Measurements from ENCODE around the gene IMMP2L. TPM values are rescaled to one million over a fixed set of nuclear protein-coding genes. Genes with fewer than 3 reads are reported as not detected.
A peak's percentile ranks its signal among the peaks of the same experiment; 100 is the strongest.

The IMMP2L gene
- polyA plus RNA-seq, 2 of the 4 experiments (the other 2 are of a cell fraction): 16.1 to 23.8 TPM

- Histone ChIP-seq H3K4me3 (no peak overlapping the region), H3K4me2 (no peak overlapping the region), H3K4me1 (no peaks in the 10 kb centered on the region), H3K27ac (no peak overlapping the region), H3K9me3 (no peaks in the 10 kb centered on the region)
- CTCF ChIA-PET: no interaction called here
- no peak for ATAC-seq
- no peak for FAIRE-seq
- POLR2A ChIA-PET: no interaction called here
- DNase-seq (ENCODE audit: low read depth in 1 of 2, low spot score in 1 of 2): no peak
- 87% methylated on average over 1 of the region's 1 CpG for whole genome bisulfite sequencing (ENCODE audit: missing lambda C conversion rate)
- TF ChIP-seq MAFK (IDR thresholded peaks at IDR 0.05; ENCODE audit: partially characterized antibody): peak; percentile 71
- TF ChIP-seq CHD4 (IDR thresholded peaks at IDR 0.05; ENCODE audit: borderline replicate concordance): no peak
Observed at GRCh38 chr7:111210043-111210442, 352.2 kb downstream of the IMMP2L start.

- 84% methylated on average over 1 of the region's 1 CpG for WGBS (ENCODE audit: missing lambda C conversion rate)
- ChIA-PET POLR2A (no interaction called here), CTCF (no interaction called here)
- DNase-seq (ENCODE audit: low read depth in 1 of 2, low spot score in 1 of 2) (no peak), ATAC-seq (no peak), FAIRE-seq (no peak)
- no peak overlapping the region for H3K4me3 ChIP-seq
- no peaks in the 10 kb centered on the region for H3K9me3 ChIP-seq
- no peak overlapping the region for H3K4me2 ChIP-seq
- H3K27ac ChIP-seq: no peak overlapping the region
- H3K4me1 ChIP-seq: no peaks in the 10 kb centered on the region
- TF ChIP-seq, protein P1, sequence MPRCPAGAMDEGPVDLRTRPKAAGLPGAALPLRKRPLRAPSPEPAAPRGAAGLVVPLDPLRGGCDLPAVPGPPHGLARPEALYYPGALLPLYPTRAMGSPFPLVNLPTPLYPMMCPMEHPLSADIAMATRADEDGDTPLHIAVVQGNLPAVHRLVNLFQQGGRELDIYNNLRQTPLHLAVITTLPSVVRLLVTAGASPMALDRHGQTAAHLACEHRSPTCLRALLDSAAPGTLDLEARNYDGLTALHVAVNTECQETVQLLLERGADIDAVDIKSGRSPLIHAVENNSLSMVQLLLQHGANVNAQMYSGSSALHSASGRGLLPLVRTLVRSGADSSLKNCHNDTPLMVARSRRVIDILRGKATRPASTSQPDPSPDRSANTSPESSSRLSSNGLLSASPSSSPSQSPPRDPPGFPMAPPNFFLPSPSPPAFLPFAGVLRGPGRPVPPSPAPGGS (IDR thresholded peaks at IDR 0.05): no peak
- TF ChIP-seq MAFK (IDR thresholded peaks at IDR 0.05; ENCODE audit: partially characterized antibody) (no peak), RARB (CRISPR knock-in tag; IDR thresholded peaks at IDR 0.05) (no peak), NR3C1 (IDR thresholded peaks at IDR 0.05) (no peak), ZSCAN20 (CRISPR knock-in tag; IDR thresholded peaks at IDR 0.05) (no peak), HOXA7 (CRISPR knock-in tag; IDR thresholded peaks at IDR 0.05) (no peak), MAX (IDR thresholded peaks at IDR 0.05) (no peak), MYC (IDR thresholded peaks at IDR 0.05; ENCODE audit: borderline replicate concordance, low read length) (no peak), RAD21 (conservative IDR thresholded peaks at IDR 0.05 in 1 of 2, IDR thresholded peaks at IDR 0.05 in 1 of 2) (no peak), RFX5 (IDR thresholded peaks at IDR 0.05) (no peak)
- TF ChIP-seq, protein P2, sequence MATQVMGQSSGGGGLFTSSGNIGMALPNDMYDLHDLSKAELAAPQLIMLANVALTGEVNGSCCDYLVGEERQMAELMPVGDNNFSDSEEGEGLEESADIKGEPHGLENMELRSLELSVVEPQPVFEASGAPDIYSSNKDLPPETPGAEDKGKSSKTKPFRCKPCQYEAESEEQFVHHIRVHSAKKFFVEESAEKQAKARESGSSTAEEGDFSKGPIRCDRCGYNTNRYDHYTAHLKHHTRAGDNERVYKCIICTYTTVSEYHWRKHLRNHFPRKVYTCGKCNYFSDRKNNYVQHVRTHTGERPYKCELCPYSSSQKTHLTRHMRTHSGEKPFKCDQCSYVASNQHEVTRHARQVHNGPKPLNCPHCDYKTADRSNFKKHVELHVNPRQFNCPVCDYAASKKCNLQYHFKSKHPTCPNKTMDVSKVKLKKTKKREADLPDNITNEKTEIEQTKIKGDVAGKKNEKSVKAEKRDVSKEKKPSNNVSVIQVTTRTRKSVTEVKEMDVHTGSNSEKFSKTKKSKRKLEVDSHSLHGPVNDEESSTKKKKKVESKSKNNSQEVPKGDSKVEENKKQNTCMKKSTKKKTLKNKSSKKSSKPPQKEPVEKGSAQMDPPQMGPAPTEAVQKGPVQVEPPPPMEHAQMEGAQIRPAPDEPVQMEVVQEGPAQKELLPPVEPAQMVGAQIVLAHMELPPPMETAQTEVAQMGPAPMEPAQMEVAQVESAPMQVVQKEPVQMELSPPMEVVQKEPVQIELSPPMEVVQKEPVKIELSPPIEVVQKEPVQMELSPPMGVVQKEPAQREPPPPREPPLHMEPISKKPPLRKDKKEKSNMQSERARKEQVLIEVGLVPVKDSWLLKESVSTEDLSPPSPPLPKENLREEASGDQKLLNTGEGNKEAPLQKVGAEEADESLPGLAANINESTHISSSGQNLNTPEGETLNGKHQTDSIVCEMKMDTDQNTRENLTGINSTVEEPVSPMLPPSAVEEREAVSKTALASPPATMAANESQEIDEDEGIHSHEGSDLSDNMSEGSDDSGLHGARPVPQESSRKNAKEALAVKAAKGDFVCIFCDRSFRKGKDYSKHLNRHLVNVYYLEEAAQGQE (IDR thresholded peaks at IDR 0.05): no peak
Observed at GRCh38 chr7:111205251-111205650, 357.0 kb downstream of the IMMP2L start.

GRCh38 chr7:111202321-111202720 is 360.0 kb downstream of the IMMP2L start:
- ChIA-PET POLR2A (no interaction called here), CTCF (no interaction called here)
- FAIRE-seq (no peak), ATAC-seq (no peak), DNase-seq (ENCODE audit: low read depth in 1 of 2, low spot score in 1 of 2) (no peak)
- no peak overlapping the region for H3K4me3 ChIP-seq
- no peak overlapping the region for H3K27ac ChIP-seq
- H3K4me1 ChIP-seq: peaks cover 7% of the 10 kb centered on the region; the same call in 1 of the 3 replicates
- TF ChIP-seq MAX (IDR thresholded peaks at IDR 0.05) (no peak), NR3C1 (IDR thresholded peaks at IDR 0.05) (no peak), FOSB (CRISPR knock-in tag; IDR thresholded peaks at IDR 0.05) (no peak), ZSCAN20 (CRISPR knock-in tag; IDR thresholded peaks at IDR 0.05) (no peak), POLR2A (IDR thresholded peaks at IDR 0.05; ENCODE audit: low read length) (no peak), ESRRA (IDR thresholded peaks at IDR 0.05; ENCODE audit: borderline replicate concordance, low read length) (no peak), HOXB5 (CRISPR knock-in tag; IDR thresholded peaks at IDR 0.05) (no peak), EHMT2 (IDR thresholded peaks at IDR 0.05; ENCODE audit: low read depth) (no peak), CHD2 (IDR thresholded peaks at IDR 0.05; ENCODE audit: low read length, partially characterized antibody) (no peak), SMC3 (IDR thresholded peaks at IDR 0.05) (no peak), RCOR1 (IDR thresholded peaks at IDR 0.05; ENCODE audit: low read depth, low read length) (no peak), FOXS1 (CRISPR knock-in tag; IDR thresholded peaks at IDR 0.05) (no peak)
- TF ChIP-seq, protein P3, sequence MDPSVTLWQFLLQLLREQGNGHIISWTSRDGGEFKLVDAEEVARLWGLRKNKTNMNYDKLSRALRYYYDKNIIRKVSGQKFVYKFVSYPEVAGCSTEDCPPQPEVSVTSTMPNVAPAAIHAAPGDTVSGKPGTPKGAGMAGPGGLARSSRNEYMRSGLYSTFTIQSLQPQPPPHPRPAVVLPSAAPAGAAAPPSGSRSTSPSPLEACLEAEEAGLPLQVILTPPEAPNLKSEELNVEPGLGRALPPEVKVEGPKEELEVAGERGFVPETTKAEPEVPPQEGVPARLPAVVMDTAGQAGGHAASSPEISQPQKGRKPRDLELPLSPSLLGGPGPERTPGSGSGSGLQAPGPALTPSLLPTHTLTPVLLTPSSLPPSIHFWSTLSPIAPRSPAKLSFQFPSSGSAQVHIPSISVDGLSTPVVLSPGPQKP (IDR thresholded peaks at IDR 0.05; ENCODE audit: low read depth, low read length): no peak
- TF ChIP-seq, protein P2 (IDR thresholded peaks at IDR 0.05): no peak
- WGBS (ENCODE audit: missing lambda C conversion rate): 66% methylated on average over 4 of the region's 4 CpGs
- H3K4me2 ChIP-seq: no peak overlapping the region
- no peaks in the 10 kb centered on the region for H3K9me3 ChIP-seq

Measured in A549 (cell line).